Smooth muscle cell (in vitro differentiated cells): ENCODE measurements around the gene RABEP2. TPM values are rescaled to one million over a fixed set of nuclear protein-coding genes. Genes with fewer than 3 reads are reported as not detected.
"Not testable (repeated sequence)": the region's sequence is repeated elsewhere in the genome, so short reads cannot be mapped to it uniquely, and the experiment has no call there.

Experiments used
- DNase-seq: peaks from one replicate; lab custom pipeline; 2025; ENCODE audit not compliant: unreplicated experiment; lab: John Stamatoyannopoulos, UW
- H2AFZ ChIP-seq: fragments of 200-600 bp; sonication (generic); 2 replicates; pipeline ENCODE4 v1.6.0; 2016; ENCODE audit warnings: antibody characterized with exemption, low read depth, mild to moderate bottlenecking
- H3F3A ChIP-seq: fragments of 200-600 bp; sonication (generic); 2 replicates; pipeline ENCODE4 v1.6.0; 2017; ENCODE audit warnings: antibody characterized with exemption, low read depth
- H3K27ac ChIP-seq: fragments of 200-600 bp; sonication (generic); 2 replicates; pipeline ENCODE4 v1.5.1; 2016; ENCODE audit warnings: low read depth, mild to moderate bottlenecking
- H3K27me3 ChIP-seq: fragments of 200-600 bp; sonication (generic); 2 replicates; pipeline ENCODE4 v1.6.1; 2016; ENCODE audit warnings: low read depth, mild to moderate bottlenecking
- H3K36me3 ChIP-seq: fragments of 200-600 bp; sonication (generic); 2 replicates; pipeline ENCODE4 v1.5.1; 2016; ENCODE audit warnings: low read depth
- H3K4me1 ChIP-seq: fragments of 200-600 bp; sonication (generic); 2 replicates; pipeline ENCODE4 v1.5.1; 2016; ENCODE audit warnings: low read depth
- H3K4me2 ChIP-seq: fragments of 200-600 bp; sonication (generic); 2 replicates; pipeline ENCODE4 v1.6.0; 2016; ENCODE audit warnings: mild to moderate bottlenecking
- H3K4me3 ChIP-seq: fragments of 200-600 bp; sonication (generic); 2 replicates; pipeline ENCODE4 v1.5.1; 2016; ENCODE audit warnings: mild to moderate bottlenecking
- H3K79me2 ChIP-seq: fragments of 200-600 bp; sonication (generic); 2 replicates; pipeline ENCODE4 v1.6.0; 2016; ENCODE audit warnings: low read depth, mild to moderate bottlenecking
- H3K9ac ChIP-seq: fragments of 200-600 bp; sonication (generic); 2 replicates; pipeline ENCODE4 v1.6.0; 2016; ENCODE audit warnings: low read depth
- H3K9me3 ChIP-seq: fragments of 200-600 bp; sonication (generic); replicated peaks from 2 replicates; pipeline ENCODE4 v1.5.1; 2016; ENCODE audit warnings: low read depth
- H4K20me1 ChIP-seq: fragments of 200-600 bp; sonication (generic); 2 replicates; pipeline ENCODE4 v1.6.0; 2016; ENCODE audit warnings: low read depth
- WGBS: methylation state at CpG from one replicate; pipeline ENCODE4 v1.1.7; 2016; ENCODE audit warnings: low lambda C conversion rate; 5-methylcytosine and 5-hydroxymethylcytosine counted together
- polyA plus RNA-seq: library from polyadenylated mRNA; unstranded; fragments of >200 nt; fragmentation: Nextera tagmentation; extraction: Ambion mirVana; gene quantifications from 2 replicates; pipeline ENCODE4 v1.2.1, GENCODE V29; 2016
- total RNA-seq: library from RNA; depleted of rRNA; stranded (reverse); fragments of >200 nt; gene quantifications from 2 replicates; pipeline ENCODE4 v1.2.3, GENCODE V29; 2014
- TF ChIP-seq, protein P1 (sequence below): fragments of 200-600 bp; sonication (generic); IDR thresholded peaks from 2 replicates; pipeline ENCODE4 v1.5.1; 2017; ENCODE audit warnings: borderline replicate concordance, mild to moderate bottlenecking, antibody characterized with exemption; ENCODE audit not compliant: insufficient read depth, poor library complexity, severe bottlenecking

RABEP2 gene
- total and polyA plus RNA-seq, 2 experiments from 2014 or later, result 14.7 to 16.6 TPM

DNA sequence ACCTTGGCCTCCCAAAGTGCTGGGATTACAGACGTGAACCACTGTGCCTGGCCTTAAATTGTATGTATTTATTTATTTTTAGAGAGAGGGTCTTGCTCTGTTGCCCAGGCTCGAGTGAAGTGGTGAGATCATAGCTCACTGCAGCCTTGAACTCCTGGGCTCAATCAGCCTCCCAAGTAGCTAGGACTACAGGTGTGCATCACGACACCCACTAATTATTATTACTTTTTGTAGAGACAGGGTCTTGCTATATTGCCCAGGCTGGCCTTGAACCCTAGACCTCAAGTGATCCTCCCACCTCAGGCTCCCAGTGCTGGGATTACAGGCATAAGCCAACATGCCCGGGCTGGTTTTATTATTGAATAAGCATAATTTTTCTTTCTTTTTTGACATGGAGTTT lies 21.6 kb upstream of the RABEP2 start:
- no peaks in the 10 kb centered on the region for H3F3A ChIP-seq

DNA sequence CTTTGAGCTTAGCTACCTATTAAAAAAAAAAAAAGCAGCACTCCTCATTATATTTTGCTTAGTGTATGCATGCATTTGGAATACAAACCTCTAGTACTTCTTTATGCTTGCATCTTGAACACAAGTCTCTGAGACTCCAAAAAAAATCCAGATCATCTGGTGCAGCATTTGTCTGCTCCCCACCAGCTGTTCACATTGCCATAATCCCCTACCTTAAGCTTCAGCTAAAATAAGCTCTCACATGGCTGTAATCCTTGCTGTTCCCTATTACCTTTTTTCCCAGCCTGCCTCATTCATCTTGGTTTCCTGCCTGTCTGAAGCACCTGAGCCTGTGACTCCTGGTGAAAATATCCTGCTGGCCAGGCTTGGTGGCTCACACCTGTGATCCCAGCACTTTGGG lies 18.2 kb upstream of the RABEP2 start:
- H3K27me3 ChIP-seq, result no peaks in the 10 kb centered on the region
- no peak overlapping the region for H3K9ac ChIP-seq
- no peak overlapping the region for H3K4me3 ChIP-seq
- no peaks in the 10 kb centered on the region for H3K79me2 ChIP-seq
- no peak overlapping the region for H2AFZ ChIP-seq
- no peak overlapping the region for H3K27ac ChIP-seq
- TF ChIP-seq, protein P1, sequence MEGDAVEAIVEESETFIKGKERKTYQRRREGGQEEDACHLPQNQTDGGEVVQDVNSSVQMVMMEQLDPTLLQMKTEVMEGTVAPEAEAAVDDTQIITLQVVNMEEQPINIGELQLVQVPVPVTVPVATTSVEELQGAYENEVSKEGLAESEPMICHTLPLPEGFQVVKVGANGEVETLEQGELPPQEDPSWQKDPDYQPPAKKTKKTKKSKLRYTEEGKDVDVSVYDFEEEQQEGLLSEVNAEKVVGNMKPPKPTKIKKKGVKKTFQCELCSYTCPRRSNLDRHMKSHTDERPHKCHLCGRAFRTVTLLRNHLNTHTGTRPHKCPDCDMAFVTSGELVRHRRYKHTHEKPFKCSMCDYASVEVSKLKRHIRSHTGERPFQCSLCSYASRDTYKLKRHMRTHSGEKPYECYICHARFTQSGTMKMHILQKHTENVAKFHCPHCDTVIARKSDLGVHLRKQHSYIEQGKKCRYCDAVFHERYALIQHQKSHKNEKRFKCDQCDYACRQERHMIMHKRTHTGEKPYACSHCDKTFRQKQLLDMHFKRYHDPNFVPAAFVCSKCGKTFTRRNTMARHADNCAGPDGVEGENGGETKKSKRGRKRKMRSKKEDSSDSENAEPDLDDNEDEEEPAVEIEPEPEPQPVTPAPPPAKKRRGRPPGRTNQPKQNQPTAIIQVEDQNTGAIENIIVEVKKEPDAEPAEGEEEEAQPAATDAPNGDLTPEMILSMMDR, result no peak
- H4K20me1 ChIP-seq, result no peaks in the 10 kb centered on the region
- H3K9me3 ChIP-seq, result no peaks in the 10 kb centered on the region
- no peaks in the 10 kb centered on the region for H3K36me3 ChIP-seq
- no peak for DNase-seq
- no peaks in the 10 kb centered on the region for H3K4me1 ChIP-seq
- H3K4me2 ChIP-seq, result no peak overlapping the region
- H3F3A ChIP-seq, result no peaks in the 10 kb centered on the region

More for the DNA sequence above, 21.6 kb upstream of the RABEP2 start:
- Histone ChIP-seq H3K79me2 (peaks cover 6% of the 10 kb centered on the region), H3K9ac (no peak overlapping the region), H3K4me1 (no peaks in the 10 kb centered on the region), H3K4me3 (no peak overlapping the region), H3K9me3 (no peaks in the 10 kb centered on the region), H3K27ac (no peak overlapping the region), H3K36me3 (no peaks in the 10 kb centered on the region), H3K27me3 (no peaks in the 10 kb centered on the region), H4K20me1 (no peaks in the 10 kb centered on the region), H2AFZ (no peak overlapping the region), H3K4me2 (no peak overlapping the region)
- no peak for DNase-seq
- TF ChIP-seq, protein P1, result no peak
- 89% methylated on average over 4 of the region's 4 CpGs for WGBS

DNA sequence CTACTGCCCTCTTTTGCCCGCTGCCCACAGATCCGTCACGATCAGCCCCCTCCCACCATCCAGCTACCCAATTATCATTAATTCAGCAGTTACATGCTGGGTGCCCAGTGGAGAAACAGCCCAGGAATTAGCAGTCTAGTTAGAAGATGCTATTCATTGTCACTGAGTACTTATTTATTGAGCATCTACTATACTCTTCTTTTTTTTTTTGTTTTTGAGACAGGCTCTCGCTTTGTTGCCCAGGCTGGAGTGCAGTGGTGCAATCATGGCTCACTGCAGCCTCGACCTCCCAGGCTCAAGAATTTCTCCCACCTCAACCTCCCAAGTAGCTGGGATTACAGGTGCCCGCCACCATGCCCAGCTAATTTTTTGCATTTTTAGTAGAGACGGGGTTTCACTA lies 14.8 kb upstream of the RABEP2 start:
- H2AFZ ChIP-seq, DNase-seq, H3K79me2 ChIP-seq, H3K27me3 ChIP-seq, H3K4me3 ChIP-seq, H3K9me3 ChIP-seq, H3K36me3 ChIP-seq, H3K27ac ChIP-seq, H3F3A ChIP-seq, H4K20me1 ChIP-seq, H3K4me2 ChIP-seq, H3K4me1 ChIP-seq, H3K9ac ChIP-seq: not testable (repeated sequence)
- WGBS, result 87% methylated on average over 7 of the region's 7 CpGs

DNA sequence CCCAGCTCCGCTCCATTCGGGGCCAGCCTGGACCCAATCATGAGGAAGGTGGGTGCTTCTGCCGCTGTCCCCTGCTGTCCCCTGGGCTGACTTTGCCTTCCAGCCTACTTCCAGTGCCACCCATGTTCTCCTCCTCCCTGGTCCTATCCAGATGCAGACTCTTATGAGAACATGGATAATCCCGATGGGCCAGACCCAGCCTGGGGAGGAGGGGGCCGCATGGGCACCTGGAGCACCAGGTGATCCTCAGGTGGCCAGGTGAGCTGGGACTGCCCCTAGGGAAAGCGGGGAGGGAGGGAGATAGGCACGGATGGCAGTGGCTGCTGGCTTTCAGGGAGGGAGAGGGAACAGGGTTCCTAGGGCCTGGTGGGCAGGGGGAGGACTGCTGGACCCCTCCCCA lies 13.7 kb upstream of the RABEP2 start:
- Histone ChIP-seq H3K36me3 (no peaks in the 10 kb centered on the region), H4K20me1 (no peaks in the 10 kb centered on the region), H2AFZ (no peak overlapping the region), H3K9me3 (no peaks in the 10 kb centered on the region), H3K79me2 (no peaks in the 10 kb centered on the region), H3K4me3 (no peak overlapping the region), H3K27me3 (no peaks in the 10 kb centered on the region), H3K4me1 (no peaks in the 10 kb centered on the region), H3K27ac (no peak overlapping the region), H3K9ac (no peak overlapping the region), H3K4me2 (no peak overlapping the region), H3F3A (no peaks in the 10 kb centered on the region)
- TF ChIP-seq, protein P1, result no peak
- DNase-seq, result no peak
- 83% methylated on average over 7 of the region's 7 CpGs for WGBS
